Measurements from ENCODE around the gene PSMA3. TPM values are rescaled to one million over a fixed set of nuclear protein-coding genes. Genes with fewer than 3 reads are reported as not detected.
"Not testable (repeated sequence)": the region's sequence is repeated elsewhere in the genome, so short reads cannot be mapped to it uniquely, and the experiment has no call there.

Gene PSMA3
- total RNA-seq (2014; rRNA removed; shearing (Covaris generic)): 163 and 205 TPM in 2 replicates

DNA sequence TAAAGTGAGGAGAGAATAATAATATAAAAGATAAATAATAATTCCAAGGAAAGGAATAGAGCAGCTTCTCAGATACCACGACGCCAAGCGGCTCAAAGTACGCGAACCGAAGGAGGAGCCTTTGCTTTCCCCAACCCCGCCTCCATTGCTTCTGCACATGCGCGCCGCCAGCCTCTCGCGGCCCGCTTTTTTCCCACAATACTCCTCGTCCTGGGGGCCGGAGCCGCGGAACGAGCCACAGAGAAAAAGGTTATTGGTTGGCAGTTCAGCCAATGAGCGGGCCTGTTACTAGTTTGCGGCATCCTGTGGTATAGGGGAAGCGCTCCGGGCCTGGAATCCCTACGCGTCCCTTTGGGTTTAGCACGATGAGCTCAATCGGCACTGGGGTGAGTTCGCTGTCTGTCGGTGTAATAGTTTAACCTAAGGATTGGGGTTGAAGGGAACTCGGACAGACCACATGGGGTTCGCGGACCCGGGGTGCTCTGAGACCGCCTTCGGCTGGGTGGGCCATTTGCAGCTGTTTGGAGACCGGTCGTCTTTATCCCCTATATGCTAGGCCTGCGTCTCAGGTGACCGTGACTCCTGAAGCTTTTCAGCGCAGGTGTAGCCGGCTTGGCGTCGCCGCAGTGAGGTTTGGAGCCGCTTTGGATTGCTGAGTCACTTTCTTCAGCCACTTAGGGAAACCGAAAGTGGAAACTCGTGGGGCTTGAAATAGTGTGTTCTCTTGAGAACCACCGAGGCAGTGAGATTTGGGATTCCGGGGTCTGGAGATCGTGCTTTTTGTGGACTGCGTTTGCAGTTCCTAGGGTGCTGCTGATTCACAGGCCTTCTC is at the start of gene PSMA3:
Gene PSMA3, plus strand, starts transcription at position 288 of the 832 bp plus-strand sequence. Its CDS starts 78 bp downstream, at position 366.
- peak; percentile 94 for DNase-seq (ENCODE audit: low spot score)

DNA sequence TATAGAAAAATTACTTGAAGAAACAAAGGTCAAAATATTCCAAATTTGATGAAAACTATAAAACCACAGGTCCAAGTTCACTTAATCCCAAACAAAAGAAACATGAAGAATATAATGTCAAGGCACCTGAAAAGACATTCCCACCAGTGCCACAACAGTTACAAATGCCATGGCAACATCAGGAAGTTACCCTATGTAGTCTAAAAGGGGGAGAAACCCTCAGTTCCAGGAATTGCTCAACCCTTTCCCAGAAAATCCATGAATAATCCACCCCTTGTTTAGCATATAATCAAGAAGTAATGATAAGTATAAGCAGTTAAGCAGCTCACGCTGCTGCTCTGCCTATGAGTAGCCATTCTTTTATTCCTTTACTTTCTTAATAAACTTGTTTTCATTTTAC is 48.4 kb upstream of the PSMA3 start:
- no peak for DNase-seq (ENCODE audit: low spot score)

DNA sequence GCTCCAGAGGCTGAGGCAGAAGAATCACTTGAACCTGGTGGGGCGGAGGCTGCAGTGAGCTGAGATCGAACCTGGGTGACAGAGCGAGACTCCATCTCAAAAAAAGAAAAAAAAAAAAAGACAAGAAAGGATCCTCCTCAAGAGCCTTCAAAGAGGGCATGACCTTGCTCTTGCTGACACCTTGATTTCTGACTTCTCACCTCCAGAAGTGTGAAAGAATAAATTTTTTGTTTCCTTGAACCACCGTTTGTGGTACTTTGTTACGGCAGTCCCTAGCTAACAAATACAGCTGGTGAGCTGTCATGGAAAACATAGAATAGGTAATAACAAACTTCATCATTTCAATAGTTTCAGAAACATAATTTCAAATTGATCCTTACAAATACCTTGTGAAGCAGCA is 46.6 kb upstream of the PSMA3 start:
- no peak for DNase-seq (ENCODE audit: low spot score)

DNA sequence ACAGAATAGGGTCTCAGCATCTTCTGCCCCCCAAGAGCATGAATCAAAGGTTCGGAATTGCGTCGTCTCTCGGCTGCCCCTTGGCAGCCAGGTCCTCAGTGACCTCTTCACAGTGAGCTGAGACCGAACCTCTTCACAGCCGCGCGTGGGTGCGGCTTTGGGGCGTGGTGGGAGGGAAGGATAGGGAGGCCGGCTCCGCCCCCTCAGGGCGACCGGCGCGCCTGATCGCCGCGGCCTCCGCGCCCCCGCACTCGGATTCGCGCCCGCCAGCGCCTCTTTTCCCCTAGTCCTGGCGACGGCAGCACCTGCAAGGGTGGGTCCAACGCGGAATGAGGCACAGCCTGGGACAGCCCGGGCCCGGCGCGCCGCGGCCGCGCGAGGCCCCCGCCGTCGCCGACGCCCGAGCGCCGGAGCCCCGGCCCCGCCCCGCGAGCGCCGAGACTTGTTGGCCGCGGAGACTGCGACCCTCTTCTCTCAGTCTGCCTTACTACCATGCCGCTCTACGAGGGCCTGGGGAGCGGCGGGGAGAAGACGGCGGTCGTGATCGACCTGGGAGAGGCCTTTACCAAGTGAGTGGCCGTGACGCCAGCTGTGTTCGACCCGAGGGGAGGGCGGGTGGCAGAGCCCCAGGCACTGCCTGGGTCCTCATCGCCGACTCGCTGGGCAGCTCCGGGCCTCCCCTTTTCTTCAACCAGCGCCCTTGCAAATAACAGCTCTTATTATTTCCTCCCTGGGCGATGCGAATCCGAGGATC is 44.7 kb upstream of the PSMA3 start, which contains the start of gene ACTR10:
Gene ACTR10, plus strand, starts transcription at position 424 of the 754 bp plus-strand sequence. Its CDS starts 69 bp downstream, at position 493.
- peak; percentile 63 for DNase-seq (ENCODE audit: low spot score)

DNA sequence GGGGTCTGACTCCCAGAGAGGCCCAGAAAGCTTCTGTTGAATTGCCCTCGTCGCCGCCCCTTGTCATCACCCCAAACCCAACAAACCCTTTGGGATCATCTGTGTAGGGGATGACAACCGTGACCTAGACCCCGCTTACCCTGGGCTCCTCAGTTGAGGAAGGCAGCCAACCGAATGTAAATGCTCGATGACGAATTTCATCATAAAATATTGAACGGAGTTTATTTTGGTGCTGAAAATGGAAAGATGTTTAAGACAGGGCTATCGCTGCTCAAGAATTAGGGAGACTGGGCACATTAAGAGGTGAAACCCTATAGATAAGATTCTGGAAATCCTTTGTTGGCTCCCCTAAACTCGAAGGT is 44.2 kb upstream of the PSMA3 start:
- no peak for DNase-seq (ENCODE audit: low spot score)

DNA sequence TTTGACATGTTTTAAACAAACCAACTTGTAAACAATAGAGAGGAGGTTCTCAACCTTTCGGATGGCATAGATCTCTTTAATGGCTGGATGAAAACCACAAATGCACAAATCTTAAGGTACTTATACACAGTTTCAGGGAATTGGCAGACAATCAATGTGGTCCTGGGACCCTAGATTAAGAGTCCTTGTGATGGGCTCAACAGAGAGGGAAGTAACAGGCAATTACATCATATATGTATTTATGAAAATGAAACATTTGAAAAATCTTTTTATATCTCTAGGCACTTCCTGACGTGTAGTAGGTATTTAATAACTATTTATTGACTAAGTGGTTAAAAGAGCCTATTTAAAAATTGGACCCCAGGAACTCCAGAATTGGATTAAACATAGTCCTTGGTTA is 43.8 kb upstream of the PSMA3 start:
- no peak for DNase-seq (ENCODE audit: low spot score)

DNA sequence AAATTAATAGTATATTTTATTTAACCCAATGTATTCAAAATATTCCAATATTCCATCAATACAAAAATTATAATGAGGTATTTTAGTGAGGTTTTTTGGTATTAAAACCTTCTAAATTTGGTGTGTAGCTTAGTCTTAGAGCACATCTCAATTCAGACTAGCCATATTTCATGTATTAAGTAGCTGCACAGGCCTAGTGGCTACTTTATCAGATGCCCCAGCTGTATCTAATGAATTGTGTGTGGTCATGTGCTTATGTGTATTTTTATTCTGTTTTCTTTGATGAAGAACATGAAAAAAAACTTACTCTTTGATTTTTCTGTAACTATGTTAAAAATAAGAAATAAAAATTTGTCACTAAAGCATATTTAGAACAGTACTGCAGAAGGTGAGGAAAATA is 31.5 kb upstream of the PSMA3 start:
- DNase-seq (ENCODE audit: low spot score): no peak

DNA sequence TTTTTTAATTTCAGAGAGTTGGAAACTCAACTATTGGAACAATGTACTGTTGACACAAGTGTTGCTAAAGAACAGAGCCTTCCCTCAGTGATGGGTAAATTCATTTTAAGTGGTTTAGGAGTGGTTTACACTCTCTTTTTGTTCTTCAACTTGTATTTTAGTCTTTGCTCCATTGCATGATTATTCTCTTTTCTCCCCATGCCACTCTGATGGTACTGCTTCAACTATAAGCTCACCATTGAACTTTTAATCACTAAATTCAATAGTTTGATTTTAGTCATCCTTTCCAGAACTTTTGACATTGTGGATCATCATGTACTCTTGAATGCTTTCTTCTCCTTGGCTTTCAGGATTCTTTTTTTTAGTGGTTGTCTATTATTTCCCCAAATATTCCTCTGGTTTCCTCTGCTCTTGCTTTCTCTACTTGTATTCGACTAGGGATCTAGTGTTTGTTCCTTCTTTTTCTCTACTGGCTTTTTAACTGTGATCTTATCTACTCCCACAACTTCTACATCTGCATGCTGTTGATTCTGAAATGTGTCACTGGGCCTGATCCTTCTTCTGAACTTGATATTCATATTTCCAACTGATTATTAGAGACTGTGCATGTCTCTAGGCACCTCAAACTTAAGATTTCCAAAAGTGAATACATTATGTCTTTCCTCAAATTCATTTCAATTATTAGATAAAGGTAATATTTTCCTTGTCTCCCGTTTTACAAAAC is 29.3 kb upstream of the PSMA3 start:
- no peak for DNase-seq (ENCODE audit: low spot score)

DNA sequence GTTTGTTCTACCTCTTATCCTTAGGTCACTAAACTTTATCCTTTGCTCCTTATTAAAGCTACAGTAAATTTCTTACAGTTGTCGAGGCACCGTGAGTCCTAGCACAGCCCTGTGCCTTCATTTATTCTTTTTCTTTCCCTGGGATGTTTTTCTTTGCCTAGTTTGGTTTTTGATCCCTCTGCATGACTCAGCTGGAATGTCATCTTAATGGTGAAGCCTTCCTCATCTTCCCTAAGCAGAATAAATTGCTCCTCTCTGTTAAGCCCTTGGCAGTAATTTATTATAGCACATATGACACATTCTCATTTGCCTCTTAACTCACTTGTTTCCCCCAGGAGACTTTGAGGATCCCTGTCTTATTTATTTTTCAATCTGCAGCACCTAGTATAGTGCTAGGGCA is 28.1 kb upstream of the PSMA3 start:
- peak; percentile 51 for DNase-seq (ENCODE audit: low spot score)

DNA sequence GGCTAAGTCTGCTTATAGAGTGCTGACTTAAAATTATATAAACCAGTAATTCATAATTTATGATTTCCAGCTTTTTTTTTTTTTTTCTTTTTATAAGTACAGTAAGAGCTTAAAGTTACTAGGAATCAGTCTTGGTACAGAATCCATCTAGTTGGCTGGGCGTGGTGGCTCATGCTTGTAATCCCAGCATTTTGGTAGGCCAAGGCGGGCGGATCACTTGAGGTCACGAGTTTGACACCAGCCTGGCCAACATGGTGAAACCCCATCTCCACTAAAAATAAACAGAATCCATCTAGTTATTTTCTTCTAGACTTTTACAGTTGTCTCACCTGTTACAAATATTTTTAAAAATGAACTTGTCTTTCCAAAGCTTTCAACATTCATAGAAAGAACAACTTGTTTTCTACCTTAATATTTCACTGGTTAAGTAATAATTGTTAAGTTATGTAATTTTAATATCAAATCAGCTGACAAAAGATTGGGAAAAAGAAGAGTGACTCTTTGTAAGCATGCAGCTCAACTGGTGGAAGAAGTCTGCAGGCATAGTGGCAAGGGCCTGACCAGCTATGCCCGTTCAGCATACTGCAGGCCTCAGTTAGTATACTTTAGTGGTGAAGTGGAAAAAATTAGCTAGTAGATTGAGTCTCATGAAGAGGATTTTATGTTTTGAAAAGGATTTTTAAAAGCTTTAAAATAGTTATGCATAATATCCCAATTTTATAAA is 17.4 kb upstream of the PSMA3 start:
- no peak for DNase-seq (ENCODE audit: low spot score)

DNA sequence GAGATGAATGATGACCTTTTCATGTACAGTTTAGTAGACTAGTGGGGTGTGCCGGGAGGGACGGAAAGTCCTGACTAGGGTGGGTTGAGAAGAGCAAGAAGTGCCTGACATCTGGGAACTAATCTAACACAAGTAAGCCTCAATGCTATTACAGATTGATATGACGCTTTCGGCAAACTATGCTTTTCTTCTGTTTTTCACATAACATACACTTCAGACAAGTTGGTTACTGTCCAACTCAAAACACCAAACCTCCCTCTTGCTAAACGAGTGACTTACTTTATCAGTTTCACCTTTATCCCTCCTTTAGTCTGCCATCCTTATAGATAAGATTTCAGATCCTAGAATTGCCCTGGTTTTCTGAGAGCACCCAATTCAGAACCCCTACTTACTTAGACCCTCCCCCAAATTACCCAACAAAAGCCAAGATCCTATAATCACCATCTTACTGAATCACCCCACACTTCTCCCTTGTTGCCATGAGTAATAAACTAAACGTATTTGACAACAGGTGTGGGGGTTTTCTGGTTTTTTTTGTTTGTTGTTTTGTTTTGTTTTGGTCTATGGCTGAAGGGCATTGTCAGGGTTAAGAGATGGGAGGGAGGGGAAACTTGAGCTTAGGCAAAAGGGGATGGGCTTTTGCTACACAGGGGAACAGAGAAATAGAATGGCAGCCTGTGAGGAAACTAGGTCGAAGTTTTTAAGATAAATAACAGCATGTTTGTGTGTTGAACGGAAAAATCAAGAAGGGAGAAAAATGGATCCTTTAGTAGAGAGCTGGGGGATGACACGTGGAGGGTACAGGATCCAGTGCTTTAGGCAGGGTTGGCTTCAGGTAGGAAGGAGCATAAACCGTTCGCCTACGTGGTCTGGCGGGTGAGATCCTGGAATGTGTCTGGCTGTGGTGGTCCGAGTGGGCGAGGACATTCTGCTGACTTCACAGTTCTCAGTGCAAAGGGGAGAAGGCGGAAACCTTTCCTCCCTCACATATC is 6.1 kb upstream of the PSMA3 start:
- no peak for DNase-seq (ENCODE audit: low spot score)

DNA sequence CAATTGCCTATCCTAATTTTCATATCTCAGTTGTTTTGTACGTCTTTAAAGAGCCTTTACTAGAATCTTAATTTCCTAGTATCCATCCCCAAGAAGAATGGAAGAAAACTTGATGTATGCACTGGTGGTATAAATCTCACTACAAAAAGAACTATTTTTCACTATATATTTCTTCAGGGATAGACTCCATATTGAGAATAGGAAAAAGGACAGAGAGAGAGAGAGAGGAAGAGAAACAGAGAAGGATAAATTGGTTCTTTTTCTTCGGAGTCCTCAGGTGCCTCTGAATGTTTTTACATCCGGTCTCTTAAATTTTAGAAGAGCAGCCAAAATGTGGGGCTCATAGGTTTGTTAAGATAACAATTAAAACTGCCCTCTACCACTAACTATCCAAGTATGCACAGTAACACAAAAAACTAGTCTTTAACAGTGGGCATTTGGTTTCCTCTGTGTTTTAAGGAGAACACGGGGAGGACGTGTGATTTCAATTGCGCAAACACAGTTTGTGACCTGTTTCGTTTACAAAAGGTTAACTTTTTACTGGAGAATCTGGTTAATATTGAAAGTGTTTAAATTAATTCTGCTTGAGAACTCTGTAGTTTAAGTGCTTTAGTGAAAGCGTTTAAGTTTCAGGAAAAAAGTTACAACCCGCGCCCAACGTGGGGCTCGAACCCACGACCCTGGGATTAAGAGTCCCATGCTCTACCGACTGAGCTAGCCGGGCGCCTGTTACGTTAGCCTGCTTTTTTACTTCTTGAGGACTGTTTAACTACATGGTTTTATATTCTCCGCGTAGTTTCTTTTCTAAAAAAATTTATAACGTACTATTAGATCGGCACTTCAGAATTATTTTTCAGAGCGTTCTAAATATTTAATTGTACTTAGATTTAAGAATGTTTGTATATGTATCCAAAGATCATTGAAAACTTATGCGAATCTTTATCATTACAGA is 5.1 kb upstream of the PSMA3 start:
- peak; percentile 36 for DNase-seq (ENCODE audit: low spot score)

DNA sequence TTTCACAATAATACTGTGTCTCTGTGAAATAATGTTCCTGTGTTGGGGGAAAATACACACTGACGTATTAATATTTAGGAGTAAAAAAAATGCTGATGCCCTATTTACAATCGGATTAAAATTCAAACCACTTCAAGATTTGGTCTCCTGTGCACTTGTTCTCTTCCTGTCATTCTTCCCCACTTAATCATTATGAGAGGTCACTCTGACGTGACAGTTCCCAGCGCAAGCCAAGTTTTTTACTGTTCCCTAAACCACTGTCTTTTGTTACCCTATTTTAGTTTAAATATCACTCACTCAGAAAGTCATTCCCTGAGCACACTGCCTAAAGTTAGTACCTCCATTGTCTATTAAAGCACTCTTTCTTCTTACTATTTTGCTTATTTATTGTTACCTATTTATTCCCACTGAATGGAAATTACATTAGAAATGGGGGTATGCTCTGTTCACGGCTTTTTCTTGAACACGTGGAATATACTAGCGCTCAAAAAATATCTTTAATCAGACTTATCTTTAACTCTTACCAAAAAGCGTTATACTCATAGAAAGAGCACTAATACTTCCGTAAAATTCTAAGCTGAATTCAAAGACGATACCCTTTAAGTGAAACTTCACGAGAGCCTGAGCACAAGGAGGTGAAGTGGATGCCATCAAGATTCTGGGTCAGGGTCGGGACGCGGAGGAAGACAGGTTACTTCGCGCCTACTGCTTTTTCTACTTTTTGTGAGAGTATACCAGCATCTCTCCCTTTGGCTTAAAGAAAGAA is 670 bp upstream of the PSMA3 start:
- no peak for DNase-seq (ENCODE audit: low spot score)

DNA sequence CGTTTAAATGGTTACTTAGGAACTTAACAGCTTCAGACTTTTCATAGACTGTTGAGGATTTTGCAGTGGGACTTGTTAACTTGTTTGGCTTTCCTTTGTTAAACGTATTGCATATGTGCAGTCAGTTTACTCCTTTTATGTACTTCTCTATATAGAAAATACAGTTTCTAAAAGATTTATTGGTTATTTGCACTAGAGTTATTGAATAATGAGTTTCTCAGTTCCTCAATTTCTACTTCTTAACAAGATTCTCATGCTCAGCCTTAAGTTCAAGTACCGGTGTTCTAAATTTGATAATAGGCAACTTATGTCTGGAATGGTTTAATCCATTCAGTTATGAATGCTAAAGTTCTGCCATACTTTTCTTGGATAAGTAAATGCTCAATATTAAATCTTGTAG is 919 bp downstream of the PSMA3 start:
- no peak for DNase-seq (ENCODE audit: low spot score)

DNA sequence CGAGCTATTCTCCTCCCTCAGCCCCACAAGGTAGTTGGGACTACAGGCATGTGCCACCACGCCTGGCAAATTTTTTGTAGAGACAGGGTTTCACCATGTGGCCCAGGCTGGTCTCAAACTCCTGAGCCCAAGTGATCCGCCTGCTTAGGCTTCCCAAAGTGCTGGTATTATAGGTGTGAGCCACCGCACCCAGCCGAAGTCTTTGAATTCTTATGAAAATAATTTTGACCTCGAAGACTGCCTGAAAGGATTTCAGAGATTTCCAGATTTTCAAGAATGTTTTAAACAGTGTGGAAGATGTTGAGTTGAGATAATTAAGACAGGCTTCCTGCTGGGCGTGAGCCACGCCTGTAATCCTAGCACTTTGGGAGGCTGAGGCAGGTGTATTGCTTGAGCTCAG is 5.0 kb downstream of the PSMA3 start:
- no peak for DNase-seq (ENCODE audit: low spot score)

DNA sequence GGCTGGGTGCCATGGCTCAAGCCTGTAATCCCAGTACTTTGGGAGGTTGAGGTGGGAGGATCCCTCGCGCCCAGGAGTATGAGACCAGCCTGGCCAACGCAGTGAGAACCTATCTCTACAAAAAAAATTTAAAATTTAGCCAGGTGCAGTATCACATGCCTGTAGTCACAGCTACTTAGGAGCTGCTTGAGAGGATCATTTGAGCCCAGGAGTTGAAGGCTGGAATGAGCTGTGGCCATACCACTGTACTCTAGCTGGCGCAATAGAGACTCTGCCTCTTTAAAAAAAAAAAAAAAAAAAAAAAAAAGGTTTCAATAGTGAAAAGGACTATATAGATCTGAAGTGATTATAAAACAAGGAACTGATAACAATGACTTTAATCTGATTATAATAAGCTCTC is 13.5 kb downstream of the PSMA3 start:
- DNase-seq (ENCODE audit: low spot score): no peak

DNA sequence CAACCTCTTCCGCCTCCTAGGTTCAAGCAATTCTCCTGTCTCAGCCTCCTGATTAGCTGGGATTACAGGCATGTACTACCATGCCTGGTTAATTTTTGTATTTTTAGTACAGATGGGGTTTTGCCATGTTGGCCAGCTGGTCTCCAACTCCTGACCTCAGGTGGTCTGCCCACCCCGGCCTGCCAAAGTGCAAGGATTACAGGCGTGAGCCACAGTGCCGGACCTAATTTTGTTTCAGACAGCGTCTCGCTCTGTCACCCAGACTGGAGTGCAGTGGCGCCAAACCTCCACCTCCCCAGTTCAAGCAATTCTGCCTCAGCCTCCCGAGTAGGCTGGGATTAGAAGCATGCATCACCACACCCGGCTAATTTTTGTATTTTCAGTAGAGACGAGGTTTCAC is 17.4 kb downstream of the PSMA3 start:
- not testable (repeated sequence) for DNase-seq (ENCODE audit: low spot score)

DNA sequence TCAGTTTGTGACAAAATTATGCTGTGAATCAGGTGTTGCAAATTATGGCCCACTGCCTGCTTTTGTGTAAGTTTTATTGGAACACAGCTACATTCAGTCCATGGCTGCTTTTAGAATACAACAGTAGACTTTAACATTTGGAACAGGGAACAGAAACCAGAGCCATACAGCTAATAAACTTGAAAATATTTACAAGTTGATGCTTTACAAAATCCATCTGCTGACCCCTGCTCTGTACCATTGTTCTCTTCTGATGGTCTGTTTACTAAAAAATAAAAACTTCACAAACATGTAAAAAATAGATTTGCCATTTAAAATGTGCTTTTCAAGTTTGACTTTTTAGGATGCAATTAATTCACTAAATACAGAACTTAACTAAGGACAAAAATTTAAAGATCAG is 20.8 kb downstream of the PSMA3 start:
- no peak for DNase-seq (ENCODE audit: low spot score)

DNA sequence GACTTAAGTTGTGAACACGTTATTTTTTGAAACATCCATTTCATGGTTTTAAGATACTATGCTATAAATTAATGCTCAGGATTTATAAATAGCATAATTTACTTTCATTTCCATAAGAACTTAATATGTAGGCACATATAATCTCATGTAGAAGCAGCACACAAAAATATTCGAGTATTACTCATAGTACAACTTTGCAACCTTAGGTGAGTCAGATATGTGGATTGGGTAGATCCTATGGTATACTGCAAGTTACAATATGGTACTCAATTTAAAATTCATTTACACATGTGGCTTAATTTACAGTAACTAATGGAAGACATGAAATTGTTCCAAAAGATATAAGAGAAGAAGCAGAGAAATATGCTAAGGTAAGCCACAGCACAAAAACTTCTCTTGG is 26.0 kb downstream of the PSMA3 start:
- DNase-seq (ENCODE audit: low spot score): no peak
